Type B pancreatic cell (in vitro differentiated cells): ENCODE measurements around the gene SMARCB1. TPM values are rescaled to one million over a fixed set of nuclear protein-coding genes. Genes with fewer than 3 reads are reported as not detected.
A peak's percentile ranks its signal among the peaks of the same experiment; 100 is the strongest.

Source experiments
- DNase-seq: peaks from one replicate; pipeline ENCODE4 v3.0.0; 2021; ENCODE audit warnings: mixed read lengths; ENCODE audit not compliant: unreplicated experiment; ENCODE audit errors: extremely low spot score
- H3K27ac Mint-ChIP-seq: 2 replicates; pipeline ENCODE4 v1.8.0; 2021; ENCODE audit warnings: mild to moderate bottlenecking, mixed read lengths
- H3K27me3 Mint-ChIP-seq: 2 replicates; pipeline ENCODE4 v1.8.0; 2021; ENCODE audit warnings: mixed read lengths
- H3K36me3 Mint-ChIP-seq: 2 replicates; pipeline ENCODE4 v1.8.0; 2021; ENCODE audit warnings: mixed read lengths
- H3K4me1 Mint-ChIP-seq: one replicate; pipeline ENCODE4 v1.8.0; 2021; ENCODE audit warnings: mixed read lengths; ENCODE audit not compliant: unreplicated experiment
- H3K4me3 Mint-ChIP-seq: 2 replicates; pipeline ENCODE4 v1.8.0; 2021; ENCODE audit warnings: mild to moderate bottlenecking, mixed read lengths
- H3K9me3 Mint-ChIP-seq: 2 replicates; pipeline ENCODE4 v1.8.0; 2021; ENCODE audit warnings: mixed read lengths
- CTCF ChIP-seq: fragments of 200-600 bp; sonication (generic); conservative IDR thresholded peaks from 2 replicates; pipeline ENCODE4 v1.5.0; 2021; ENCODE audit warnings: antibody characterized with exemption, mild to moderate bottlenecking
- total RNA-seq: library from RNA; stranded (reverse); gene quantifications from 2 replicates; pipeline ENCODE4 v1.2.1, GENCODE V29; 2021; ENCODE audit warnings: low replicate concordance

The SMARCB1 gene
- total RNA-seq, 1 donor from 2014 or later = 159 TPM

GRCh38 chr22:23847991-23848864, 61.5 kb downstream of the SMARCB1 start:
- Mint-ChIP-seq H3K27ac (peak overlapping the region; percentile 23), H3K36me3 (no peaks in the 10 kb centered on the region), H3K9me3 (no peaks in the 10 kb centered on the region), H3K27me3 (no peaks in the 10 kb centered on the region), H3K4me1 (peaks cover 14% of the 10 kb centered on the region), H3K4me3 (no peak overlapping the region)
- no peak for DNase-seq
- no peak for TF ChIP-seq CTCF

GRCh38 chr22:23849009-23850006, 62.5 kb downstream of the SMARCB1 start:
- H3K27ac Mint-ChIP-seq = no peak overlapping the region
- H3K4me1 Mint-ChIP-seq = peaks cover 14% of the 10 kb centered on the region
- no peaks in the 10 kb centered on the region for H3K36me3 Mint-ChIP-seq
- H3K4me3 Mint-ChIP-seq = peak overlapping the region; percentile 28
- H3K9me3 Mint-ChIP-seq = no peaks in the 10 kb centered on the region
- peak; percentile 96 for DNase-seq
- TF ChIP-seq CTCF = peak; percentile 99
- no peaks in the 10 kb centered on the region for H3K27me3 Mint-ChIP-seq

GRCh38 chr22:23850136-23850611, 63.4 kb downstream of the SMARCB1 start:
- Mint-ChIP-seq H3K4me1 (peaks cover 10% of the 10 kb centered on the region), H3K36me3 (no peaks in the 10 kb centered on the region), H3K27me3 (no peaks in the 10 kb centered on the region), H3K4me3 (peak overlapping the region; percentile 17), H3K9me3 (no peaks in the 10 kb centered on the region), H3K27ac (no peak overlapping the region)
- no peak for DNase-seq
- TF ChIP-seq CTCF = no peak

- H3K4me3 Mint-ChIP-seq = peak overlapping the region; percentile 94
- H3K27me3 Mint-ChIP-seq = no peaks in the 10 kb centered on the region
- no peaks in the 10 kb centered on the region for H3K9me3 Mint-ChIP-seq
- peaks cover 16% of the 10 kb centered on the region for H3K4me1 Mint-ChIP-seq
- DNase-seq = peak; percentile 75
- H3K27ac Mint-ChIP-seq = peak overlapping the region; percentile 91
- peak; percentile 49 for TF ChIP-seq CTCF
- H3K36me3 Mint-ChIP-seq = no peaks in the 10 kb centered on the region
These were observed 70.2 kb downstream of the SMARCB1 start for GRCh38 chr22:23856721-23857605.
